Measurements from ENCODE around the gene LAMA5.

DNA sequence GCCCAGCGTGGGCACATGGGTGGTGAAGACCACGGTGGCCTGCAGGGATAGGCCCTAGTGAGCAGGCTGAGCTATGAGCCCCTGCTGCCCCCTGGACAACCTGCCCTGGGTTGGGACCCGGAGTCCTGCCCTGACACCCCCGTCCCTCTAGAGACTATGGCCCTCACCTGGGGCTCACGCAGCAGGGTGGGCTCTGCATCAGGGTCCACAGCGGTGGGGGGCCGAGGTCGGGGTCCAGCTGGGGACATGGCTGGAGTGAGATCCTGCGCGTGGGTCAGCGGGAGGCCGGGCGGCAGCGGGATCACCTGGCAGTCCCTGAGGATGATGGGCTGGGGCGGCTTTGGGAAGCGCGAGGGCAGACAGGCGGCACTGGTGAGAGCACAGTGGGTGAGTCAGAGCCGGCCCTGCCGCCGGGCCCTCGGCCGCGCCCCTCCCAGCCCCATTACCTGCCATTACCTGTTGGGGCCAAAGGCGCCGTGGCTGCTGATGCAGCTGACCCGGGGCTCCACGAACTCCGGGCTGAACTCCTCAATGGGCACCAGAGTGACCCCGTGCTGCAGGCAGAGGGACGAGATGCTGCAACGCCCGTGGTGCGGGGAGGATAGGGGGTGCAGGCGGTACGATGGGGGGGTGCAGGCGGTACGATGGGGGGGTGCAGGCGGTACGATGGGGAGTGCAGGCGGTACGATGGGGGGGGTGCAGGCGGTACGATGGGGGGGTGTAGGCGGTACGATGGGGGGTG lies 36.4 kb downstream of the LAMA5 start:
- TF ChIP-seq CTCF (IDR thresholded peaks at IDR 0.05) (no peak), POLR2AphosphoS5 (IDR thresholded peaks at IDR 0.05; ENCODE audit: insufficient read depth in 1 of 2, low read depth in 1 of 2) (no peak), POLR2A (IDR thresholded peaks at IDR 0.05) (no peak)

Measured in vagina (tissue), 2 donors.